GM19452 (cell line): ENCODE measurements around the gene LRPAP1.
"Not testable (repeated sequence)": the region's sequence is repeated elsewhere in the genome, so short reads cannot be mapped to it uniquely, and the experiment has no call there.

ENCODE experiments used
- ATAC-seq: cut with Tn5 transposase; IDR thresholded peaks from one replicate; pipeline ENCODE4 v1.9.1; 2021; ENCODE audit not compliant: unreplicated experiment

LRPAP1 gene

GRCh38 chr4:3562127-3562526, 29.9 kb upstream of the LRPAP1 start:
- not testable (repeated sequence) for ATAC-seq

GRCh38 chr4:3560465-3560864, 28.2 kb upstream of the LRPAP1 start:
- ATAC-seq, result not testable (repeated sequence)

- not testable (repeated sequence) for ATAC-seq
These were observed 27.4 kb upstream of the LRPAP1 start for GRCh38 chr4:3559381-3560290.

DNA sequence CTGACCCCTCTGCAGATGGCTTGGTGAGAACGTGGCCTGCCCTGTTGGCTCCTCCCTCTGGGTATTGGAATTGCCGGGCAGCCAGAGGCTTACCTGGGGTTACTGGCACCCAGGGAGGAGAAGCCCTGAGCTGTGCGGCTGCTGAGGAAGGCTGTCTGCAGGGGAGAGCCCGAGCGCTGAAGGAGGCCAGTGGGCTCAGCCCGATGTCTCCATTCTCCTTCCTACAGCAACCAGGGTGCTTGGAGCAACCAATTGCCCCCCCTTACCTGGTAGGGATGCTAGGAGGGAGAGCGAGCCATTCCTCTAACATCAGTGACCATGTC, 26.3 kb upstream of the LRPAP1 start:
- ATAC-seq, result not testable (repeated sequence)

GRCh38 chr4:3557676-3558513, 25.7 kb upstream of the LRPAP1 start:
- ATAC-seq, result not testable (repeated sequence)

DNA sequence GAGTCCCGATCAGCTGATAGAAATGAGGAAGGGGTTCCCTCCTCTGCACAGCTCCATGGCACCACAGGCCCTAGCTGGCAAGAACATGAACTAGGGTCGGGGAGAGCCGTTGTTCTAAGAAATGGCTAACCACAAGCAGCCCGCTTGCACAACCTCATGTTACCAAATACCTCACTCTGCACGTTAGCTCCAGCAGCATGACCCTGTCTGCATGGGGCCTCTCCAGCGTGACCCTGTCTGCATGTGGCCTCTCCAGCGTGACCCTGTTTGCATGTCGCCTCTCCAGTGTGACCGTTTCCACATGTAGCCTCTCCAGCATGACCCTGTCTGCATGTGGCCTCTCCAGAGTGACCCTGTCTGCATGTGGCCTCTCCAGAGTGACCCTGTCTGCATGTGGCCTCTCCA, 24.9 kb upstream of the LRPAP1 start:
- ATAC-seq, result not testable (repeated sequence)

DNA sequence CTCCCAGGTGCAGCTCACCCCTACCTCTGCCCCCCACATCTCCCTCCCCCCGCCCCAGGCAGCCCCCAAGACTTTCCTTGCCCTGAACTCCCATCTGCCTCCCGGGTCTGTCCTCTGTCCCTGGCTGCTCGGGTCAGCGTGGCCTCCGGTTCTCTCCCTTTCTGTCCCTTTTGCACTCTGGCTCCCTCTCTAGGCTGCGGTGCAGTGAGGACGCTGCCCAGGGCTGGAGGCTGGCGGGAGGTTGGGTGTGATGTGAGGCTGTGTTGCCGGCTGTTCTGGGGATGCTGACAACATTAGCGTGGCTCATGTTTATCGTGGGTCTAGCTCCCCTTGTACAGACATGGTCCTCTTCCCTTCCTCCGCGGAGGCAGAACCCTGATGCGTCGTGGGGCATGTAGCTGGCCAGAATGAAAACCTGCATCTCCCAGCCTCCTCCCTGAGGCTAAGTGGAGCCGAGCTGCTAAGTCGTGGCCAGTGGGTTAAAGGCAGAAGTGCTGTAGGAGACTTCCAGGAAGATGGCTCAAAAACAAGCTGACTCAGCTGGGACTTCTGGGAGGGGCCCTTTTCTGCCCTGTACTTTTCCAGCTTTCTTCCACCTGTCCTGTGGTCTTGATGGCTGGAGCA, 24.1 kb upstream of the LRPAP1 start:
- ATAC-seq, result not testable (repeated sequence)

- not testable (repeated sequence) for ATAC-seq
These were observed 23.3 kb upstream of the LRPAP1 start for GRCh38 chr4:3555459-3556070.

DNA sequence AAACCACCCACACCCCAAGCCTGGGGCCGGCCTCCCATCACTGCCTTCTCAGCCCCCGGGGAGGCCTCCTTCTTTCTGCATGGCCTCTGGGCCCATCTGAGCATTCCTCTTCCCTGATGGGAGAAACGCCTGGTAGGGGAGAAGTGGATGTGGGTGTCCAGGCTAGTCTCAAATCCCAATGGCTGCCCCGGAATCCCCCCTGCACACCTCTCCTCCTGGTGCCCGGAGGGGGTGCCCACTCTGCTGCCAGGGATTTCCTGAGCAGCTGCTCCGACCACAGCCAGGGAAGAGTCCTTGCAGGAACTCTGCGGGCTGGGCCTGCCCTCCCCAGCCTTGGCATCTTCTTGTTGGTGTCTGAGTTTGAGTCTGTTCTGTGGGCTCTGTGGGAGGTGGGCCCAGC, 19.1 kb upstream of the LRPAP1 start:
- not testable (repeated sequence) for ATAC-seq

- ATAC-seq, result not testable (repeated sequence)
These were observed 18.6 kb upstream of the LRPAP1 start for GRCh38 chr4:3550792-3551325.

- ATAC-seq, result not testable (repeated sequence)
These were observed 17.8 kb upstream of the LRPAP1 start for GRCh38 chr4:3550041-3550440.

- not testable (repeated sequence) for ATAC-seq
These were observed 17.4 kb upstream of the LRPAP1 start for GRCh38 chr4:3549694-3550001.

- not testable (repeated sequence) for ATAC-seq
These were observed 16.9 kb upstream of the LRPAP1 start for GRCh38 chr4:3548991-3549693.

DNA sequence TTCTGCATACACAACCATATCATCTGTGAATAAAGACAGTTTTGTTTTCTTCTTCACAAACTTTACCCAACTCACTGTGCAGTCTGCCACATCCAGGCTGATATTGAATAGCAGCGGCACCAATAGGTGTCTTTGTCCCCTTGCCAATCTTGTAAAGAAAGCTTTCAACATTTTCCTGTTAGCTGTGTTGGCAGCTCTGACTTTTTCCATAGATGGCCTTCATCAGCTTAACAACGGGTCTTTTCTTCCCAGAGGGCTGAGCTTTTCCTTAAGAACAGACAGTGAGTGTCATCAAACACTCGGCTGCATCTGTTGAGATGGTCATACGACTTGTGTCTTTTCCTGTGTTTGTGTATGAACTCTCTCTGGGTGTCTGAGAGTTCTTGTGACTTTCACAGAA, 14.5 kb upstream of the LRPAP1 start:
- not testable (repeated sequence) for ATAC-seq

DNA sequence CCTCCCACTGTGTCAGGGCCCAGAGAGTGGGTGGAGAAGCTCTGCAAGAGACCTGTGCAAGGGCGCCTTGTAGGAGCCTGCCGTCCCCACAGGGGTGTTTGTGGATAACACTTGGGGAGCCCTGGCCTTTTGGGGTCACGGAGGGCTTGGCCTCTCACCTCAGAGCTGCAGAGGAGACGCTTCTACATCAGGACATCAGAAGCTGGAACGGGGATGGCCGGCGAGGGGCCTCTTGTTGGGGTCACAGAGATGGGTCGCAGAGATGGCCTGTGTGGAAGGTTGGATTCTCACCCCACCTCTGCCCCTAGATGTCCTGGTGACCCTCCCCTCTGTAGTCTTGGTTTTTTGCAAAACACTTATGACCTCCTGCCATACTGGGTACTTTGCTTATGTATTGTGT, 13.1 kb upstream of the LRPAP1 start:
- ATAC-seq, result not testable (repeated sequence)

GRCh38 chr4:3544259-3545025, 12.2 kb upstream of the LRPAP1 start:
- not testable (repeated sequence) for ATAC-seq

DNA sequence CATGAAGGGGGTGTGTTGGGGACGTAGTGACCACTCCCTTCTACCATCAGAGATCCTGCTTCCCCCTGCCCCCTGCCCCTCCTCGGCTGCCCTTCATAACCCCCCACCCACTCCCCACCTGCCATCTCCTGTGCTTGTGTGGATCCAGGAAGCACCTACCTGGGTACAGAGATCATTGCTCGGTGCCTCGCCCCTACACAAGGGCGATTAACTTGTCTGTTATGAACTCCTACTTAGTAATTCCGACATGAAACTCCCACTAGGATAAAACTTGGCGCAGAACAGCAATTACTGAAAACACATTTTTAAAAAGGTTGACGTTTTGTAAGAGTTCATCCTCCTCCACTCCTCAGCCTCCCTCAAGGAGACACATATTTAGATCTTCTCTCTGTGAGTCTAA, 11.2 kb upstream of the LRPAP1 start:
- ATAC-seq, result not testable (repeated sequence)

DNA sequence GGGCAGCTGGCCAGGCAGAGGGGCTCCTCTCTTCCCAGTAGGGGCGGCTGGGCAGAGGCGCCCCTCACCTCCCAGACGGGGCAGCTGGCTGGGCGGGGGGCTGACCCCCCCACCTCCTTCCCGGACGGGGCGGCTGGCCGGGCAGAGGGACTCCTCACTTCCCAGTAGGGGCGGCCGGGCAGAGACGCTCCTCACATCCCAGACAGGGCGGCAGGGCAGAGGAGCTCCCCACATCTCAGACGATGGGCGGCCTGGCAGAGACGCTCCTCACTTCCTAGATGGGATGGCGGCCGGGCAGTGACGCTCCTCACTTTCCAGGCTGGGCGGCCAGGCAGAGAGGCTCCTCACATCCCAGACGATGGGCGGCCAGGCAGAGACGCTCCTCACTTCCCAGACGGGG, 6.7 kb upstream of the LRPAP1 start:
- ATAC-seq, result not testable (repeated sequence)

GRCh38 chr4:3535812-3536211, 3.6 kb upstream of the LRPAP1 start:
- ATAC-seq, result not testable (repeated sequence)
